Measurements from ENCODE around the gene CCNY.

DNA sequence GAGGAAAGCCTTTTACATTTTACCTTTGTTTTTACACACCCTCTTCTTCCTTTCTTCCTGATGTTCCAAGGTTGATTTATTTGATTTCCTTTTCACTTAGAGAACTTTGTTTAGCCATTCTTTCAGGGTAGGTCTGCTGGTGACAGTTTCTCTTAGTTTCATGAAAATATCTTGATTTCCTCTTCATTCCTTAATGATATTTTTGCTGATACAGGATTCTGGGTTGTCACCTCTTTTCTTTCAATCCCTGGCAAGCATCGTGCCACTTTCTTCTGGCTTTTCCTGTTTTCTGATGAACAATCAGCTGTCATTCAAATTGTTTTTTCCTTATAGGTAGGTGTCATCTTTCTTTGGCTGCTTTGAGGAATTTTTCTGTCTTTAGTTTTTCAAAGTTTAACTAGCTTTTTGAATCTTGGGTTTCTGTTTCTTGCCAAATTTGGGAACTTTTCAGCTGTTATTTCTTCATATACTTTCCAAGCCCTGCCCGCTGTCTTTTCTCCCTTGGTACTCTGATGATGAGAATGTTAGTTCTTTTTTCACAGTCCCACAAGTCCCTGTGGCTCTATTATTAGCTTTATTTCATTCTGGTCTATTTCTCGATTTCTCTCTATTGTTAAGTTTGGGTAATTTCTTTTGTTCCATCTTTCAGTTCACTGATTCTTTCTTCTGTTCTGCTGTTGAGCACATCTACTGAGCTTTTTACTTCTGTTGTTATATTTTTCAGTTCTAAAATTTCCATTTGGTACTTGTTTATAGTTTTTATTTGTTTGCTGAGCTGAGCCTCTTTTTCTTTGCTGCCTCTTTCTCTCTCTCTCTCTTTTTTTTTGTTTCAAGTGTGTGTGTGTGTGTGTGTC lies 102.6 kb downstream of the CCNY start:
- TF ChIP-seq, protein P1, sequence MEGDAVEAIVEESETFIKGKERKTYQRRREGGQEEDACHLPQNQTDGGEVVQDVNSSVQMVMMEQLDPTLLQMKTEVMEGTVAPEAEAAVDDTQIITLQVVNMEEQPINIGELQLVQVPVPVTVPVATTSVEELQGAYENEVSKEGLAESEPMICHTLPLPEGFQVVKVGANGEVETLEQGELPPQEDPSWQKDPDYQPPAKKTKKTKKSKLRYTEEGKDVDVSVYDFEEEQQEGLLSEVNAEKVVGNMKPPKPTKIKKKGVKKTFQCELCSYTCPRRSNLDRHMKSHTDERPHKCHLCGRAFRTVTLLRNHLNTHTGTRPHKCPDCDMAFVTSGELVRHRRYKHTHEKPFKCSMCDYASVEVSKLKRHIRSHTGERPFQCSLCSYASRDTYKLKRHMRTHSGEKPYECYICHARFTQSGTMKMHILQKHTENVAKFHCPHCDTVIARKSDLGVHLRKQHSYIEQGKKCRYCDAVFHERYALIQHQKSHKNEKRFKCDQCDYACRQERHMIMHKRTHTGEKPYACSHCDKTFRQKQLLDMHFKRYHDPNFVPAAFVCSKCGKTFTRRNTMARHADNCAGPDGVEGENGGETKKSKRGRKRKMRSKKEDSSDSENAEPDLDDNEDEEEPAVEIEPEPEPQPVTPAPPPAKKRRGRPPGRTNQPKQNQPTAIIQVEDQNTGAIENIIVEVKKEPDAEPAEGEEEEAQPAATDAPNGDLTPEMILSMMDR (IDR thresholded peaks at IDR 0.05) = no peak
- no peak for TF ChIP-seq POLR2A (IDR thresholded peaks at IDR 0.05)
- no peak for TF ChIP-seq EP300 (IDR thresholded peaks at IDR 0.05)
